Iris pigment epithelial cell (primary cell): Measurements from ENCODE around the gene GRIK5.

ENCODE experiments used
- DNase-seq: peaks from one replicate; pipeline ENCODE4 v3.0.0-alpha.2; 2011; ENCODE audit warnings: low read depth

GRIK5 gene

GRCh38 chr19:42076380-42076944 lies 6.5 kb upstream of the GRIK5 start:
- no peak for DNase-seq

- peak; percentile 100 for DNase-seq
Observed at GRCh38 chr19:42075616-42076379, 5.8 kb upstream of the GRIK5 start, which contains the start of gene ZNF574. ZNF574 (plus strand) TSS chr19:42076166; CDS start chr19:42078607, 2,441 bp downstream.

- no peak for DNase-seq
Observed at GRCh38 chr19:42075364-42075615, 5.3 kb upstream of the GRIK5 start.

GRCh38 chr19:42074513-42075363 lies 4.7 kb upstream of the GRIK5 start:
- peak; percentile 13 for DNase-seq

- no peak for DNase-seq
Observed at GRCh38 chr19:42071247-42071646, 1.2 kb upstream of the GRIK5 start.

- DNase-seq: no peak
Observed at GRCh38 chr19:42068756-42069571, 1.0 kb downstream of the GRIK5 start.

GRCh38 chr19:42068361-42068755 lies 1.6 kb downstream of the GRIK5 start:
- no peak for DNase-seq

GRCh38 chr19:42067315-42067888 lies 2.6 kb downstream of the GRIK5 start:
- DNase-seq: no peak

- DNase-seq: peak; percentile 24
Observed at GRCh38 chr19:42066075-42066754, 3.8 kb downstream of the GRIK5 start.

- no peak for DNase-seq
Observed at GRCh38 chr19:42065511-42065910, 4.5 kb downstream of the GRIK5 start.

GRCh38 chr19:42065051-42065450 lies 5.0 kb downstream of the GRIK5 start:
- no peak for DNase-seq

- DNase-seq: no peak
Observed at GRCh38 chr19:42064432-42064831, 5.6 kb downstream of the GRIK5 start.

GRCh38 chr19:42062381-42062780 lies 7.6 kb downstream of the GRIK5 start:
- DNase-seq: no peak

GRCh38 chr19:42060117-42060516 lies 9.9 kb downstream of the GRIK5 start:
- DNase-seq: no peak

GRCh38 chr19:42059196-42059595 lies 10.8 kb downstream of the GRIK5 start:
- DNase-seq: no peak

GRCh38 chr19:42057846-42058245 lies 12.2 kb downstream of the GRIK5 start:
- no peak for DNase-seq

- DNase-seq: no peak
Observed at GRCh38 chr19:42054205-42054604, 15.8 kb downstream of the GRIK5 start.

GRCh38 chr19:42053037-42053935 lies 16.7 kb downstream of the GRIK5 start:
- no peak for DNase-seq

GRCh38 chr19:42052241-42052863 lies 17.7 kb downstream of the GRIK5 start:
- no peak for DNase-seq
